OCI-LY1 (cell line): ENCODE measurements around the gene RBP3.

ENCODE experiments used
- H2AFZ ChIP-seq: fragments of 200-600 bp; sonication (generic), shearing (Covaris generic); 2 replicates; pipeline ENCODE4 v1.6.0; 2014; ENCODE audit warnings: antibody characterized with exemption, mild to moderate bottlenecking, low read length
- H3F3A ChIP-seq: fragments of 200-600 bp; sonication (generic), shearing (Covaris generic); 2 replicates; pipeline ENCODE4 v1.6.0; 2014; ENCODE audit warnings: mild to moderate bottlenecking, antibody characterized with exemption, low read length, moderate library complexity; ENCODE audit not compliant: insufficient read depth
- H3K27ac ChIP-seq: fragments of 200-600 bp; sonication (generic); 2 replicates; pipeline ENCODE4 v1.5.1; 2014; ENCODE audit warnings: low read length, mixed run types, mild to moderate bottlenecking, low read depth; ENCODE audit not compliant: poor library complexity, severe bottlenecking
- H3K27me3 ChIP-seq: fragments of 200-600 bp; sonication (generic); 2 replicates; pipeline ENCODE4 v1.6.0; 2014; ENCODE audit warnings: antibody characterized with exemption, mild to moderate bottlenecking, low read length, moderate library complexity; ENCODE audit not compliant: insufficient read depth
- H3K36me3 ChIP-seq: fragments of 200-600 bp; sonication (generic); 2 replicates; pipeline ENCODE4 v1.6.1; 2014; ENCODE audit warnings: mild to moderate bottlenecking, antibody characterized with exemption, low read length, moderate library complexity, mixed read lengths; ENCODE audit not compliant: insufficient read depth
- H3K4me1 ChIP-seq: fragments of 200-600 bp; sonication (generic); 2 replicates; pipeline ENCODE4 v1.5.1; 2014; ENCODE audit warnings: mild to moderate bottlenecking, low read length, moderate library complexity; ENCODE audit not compliant: insufficient read depth, severe bottlenecking
- H3K4me2 ChIP-seq: fragments of 200-600 bp; sonication (generic), shearing (Covaris generic); 2 replicates; pipeline ENCODE4 v1.6.1; 2014; ENCODE audit warnings: low read length
- H3K4me3 ChIP-seq: fragments of 200-600 bp; sonication (generic); 2 replicates; pipeline ENCODE4 v1.5.1; 2014; ENCODE audit warnings: low read length, low read depth, mild to moderate bottlenecking, mixed read lengths; ENCODE audit not compliant: poor library complexity, severe bottlenecking
- H3K79me2 ChIP-seq: fragments of 200-600 bp; shearing (Covaris generic); 2 replicates; pipeline ENCODE4 v1.6.1; 2016; ENCODE audit warnings: mixed run types, low read length, mixed read lengths; ENCODE audit not compliant: insufficient read depth
- H3K9ac ChIP-seq: fragments of 200-600 bp; sonication (generic), shearing (Covaris generic); 2 replicates; pipeline ENCODE4 v1.6.1; 2014; ENCODE audit warnings: mild to moderate bottlenecking, low read length, mixed read lengths
- H3K9me2 ChIP-seq: fragments of 200-600 bp; sonication (generic), shearing (Covaris generic); 2 replicates; pipeline ENCODE4 v1.6.1; 2014; ENCODE audit warnings: low read depth, mild to moderate bottlenecking, low read length, mixed read lengths
- H3K9me3 ChIP-seq: fragments of 200-600 bp; shearing (Covaris generic); 2 replicates; pipeline ENCODE4 v1.6.1; 2014; ENCODE audit warnings: low read length, mixed read lengths
- H4K20me1 ChIP-seq: fragments of 200-600 bp; sonication (generic), shearing (Covaris generic); 2 replicates; pipeline ENCODE4 v1.6.0; 2016; ENCODE audit warnings: mild to moderate bottlenecking, low read length; ENCODE audit not compliant: insufficient read depth
- EZH2 ChIP-seq: fragments of 200-600 bp; sonication (generic), shearing (Covaris generic); IDR thresholded peaks from 2 replicates; pipeline ENCODE4 v1.8.0; 2017; ENCODE audit warnings: borderline replicate concordance, mixed run types, mild to moderate bottlenecking, antibody characterized with exemption, low read length, moderate library complexity, mixed read lengths
- TF ChIP-seq, protein P1 (sequence below): fragments of 200-600 bp; sonication (generic), shearing (Covaris generic); IDR thresholded peaks from 2 replicates; pipeline ENCODE4 v1.5.1; 2017; ENCODE audit warnings: mild to moderate bottlenecking, antibody characterized with exemption, low read length, moderate library complexity, mixed read lengths

RBP3 gene

GRCh38 chr10:47319784-47320183 lies 28.4 kb upstream of the RBP3 start:
- Histone ChIP-seq H3K36me3 (no peaks in the 10 kb centered on the region), H3K27ac (no peak overlapping the region), H3K9me3 (no peaks in the 10 kb centered on the region), H3K79me2 (no peaks in the 10 kb centered on the region), H3K27me3 (no peaks in the 10 kb centered on the region), H3K9me2 (no peaks in the 10 kb centered on the region), H3F3A (no peaks in the 10 kb centered on the region), H3K4me2 (no peak overlapping the region), H3K4me1 (no peaks in the 10 kb centered on the region), H3K9ac (no peak overlapping the region), H3K4me3 (no peak overlapping the region), H2AFZ (no peak overlapping the region), H4K20me1 (no peaks in the 10 kb centered on the region)
- no peak for TF ChIP-seq EZH2
- TF ChIP-seq, protein P1, sequence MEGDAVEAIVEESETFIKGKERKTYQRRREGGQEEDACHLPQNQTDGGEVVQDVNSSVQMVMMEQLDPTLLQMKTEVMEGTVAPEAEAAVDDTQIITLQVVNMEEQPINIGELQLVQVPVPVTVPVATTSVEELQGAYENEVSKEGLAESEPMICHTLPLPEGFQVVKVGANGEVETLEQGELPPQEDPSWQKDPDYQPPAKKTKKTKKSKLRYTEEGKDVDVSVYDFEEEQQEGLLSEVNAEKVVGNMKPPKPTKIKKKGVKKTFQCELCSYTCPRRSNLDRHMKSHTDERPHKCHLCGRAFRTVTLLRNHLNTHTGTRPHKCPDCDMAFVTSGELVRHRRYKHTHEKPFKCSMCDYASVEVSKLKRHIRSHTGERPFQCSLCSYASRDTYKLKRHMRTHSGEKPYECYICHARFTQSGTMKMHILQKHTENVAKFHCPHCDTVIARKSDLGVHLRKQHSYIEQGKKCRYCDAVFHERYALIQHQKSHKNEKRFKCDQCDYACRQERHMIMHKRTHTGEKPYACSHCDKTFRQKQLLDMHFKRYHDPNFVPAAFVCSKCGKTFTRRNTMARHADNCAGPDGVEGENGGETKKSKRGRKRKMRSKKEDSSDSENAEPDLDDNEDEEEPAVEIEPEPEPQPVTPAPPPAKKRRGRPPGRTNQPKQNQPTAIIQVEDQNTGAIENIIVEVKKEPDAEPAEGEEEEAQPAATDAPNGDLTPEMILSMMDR: no peak

GRCh38 chr10:47320812-47321211 lies 27.4 kb upstream of the RBP3 start:
- no peak overlapping the region for H3K4me2 ChIP-seq
- no peaks in the 10 kb centered on the region for H3K9me3 ChIP-seq
- H3K4me3 ChIP-seq: no peak overlapping the region
- no peaks in the 10 kb centered on the region for H4K20me1 ChIP-seq
- no peak overlapping the region for H3K9ac ChIP-seq
- no peaks in the 10 kb centered on the region for H3K27me3 ChIP-seq
- H3K4me1 ChIP-seq: no peaks in the 10 kb centered on the region
- H3F3A ChIP-seq: no peaks in the 10 kb centered on the region
- H3K9me2 ChIP-seq: no peaks in the 10 kb centered on the region
- no peak overlapping the region for H3K27ac ChIP-seq
- no peak overlapping the region for H2AFZ ChIP-seq
- TF ChIP-seq EZH2: no peak
- TF ChIP-seq, protein P1: no peak
- no peaks in the 10 kb centered on the region for H3K79me2 ChIP-seq
- H3K36me3 ChIP-seq: no peaks in the 10 kb centered on the region

DNA sequence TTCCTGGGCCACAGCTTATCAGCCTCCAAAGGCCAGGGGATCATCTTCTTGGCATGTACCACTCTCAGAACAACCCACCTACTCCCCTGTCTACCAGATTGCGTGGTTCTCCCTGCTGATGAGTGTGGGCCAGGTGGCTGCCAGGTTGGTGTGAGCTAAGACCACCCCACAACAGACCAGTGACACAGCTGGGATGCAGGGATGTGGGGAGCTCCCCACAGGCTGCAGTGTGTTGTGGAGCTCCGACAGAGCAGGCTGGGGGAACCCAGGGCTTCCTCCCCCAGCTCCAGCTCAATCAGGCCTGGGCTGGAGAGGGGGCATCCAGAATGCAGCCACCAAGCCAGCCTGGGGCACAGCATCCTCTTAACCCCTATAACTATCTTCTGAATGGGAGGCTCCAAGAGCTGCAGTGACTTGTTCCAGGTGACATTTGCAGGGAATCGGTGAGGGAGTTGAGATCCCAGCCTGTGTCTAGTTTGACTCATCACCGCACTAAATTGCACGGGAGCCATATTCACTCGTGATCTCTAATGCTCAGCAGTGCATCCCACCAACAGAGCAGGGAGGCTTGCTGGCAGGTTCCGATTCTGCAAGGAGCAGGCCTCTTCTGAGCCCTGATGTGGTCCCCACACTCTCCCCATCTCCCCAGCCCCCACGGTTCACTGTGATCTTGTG lies 26.5 kb upstream of the RBP3 start:
- Histone ChIP-seq H3K9me2 (no peaks in the 10 kb centered on the region), H3F3A (no peaks in the 10 kb centered on the region), H3K79me2 (no peaks in the 10 kb centered on the region), H3K27me3 (no peaks in the 10 kb centered on the region), H2AFZ (no peak overlapping the region), H3K9me3 (no peaks in the 10 kb centered on the region), H3K4me2 (no peak overlapping the region), H3K27ac (no peak overlapping the region), H3K4me1 (no peaks in the 10 kb centered on the region), H3K9ac (no peak overlapping the region), H3K36me3 (no peaks in the 10 kb centered on the region), H4K20me1 (no peaks in the 10 kb centered on the region), H3K4me3 (no peak overlapping the region)
- TF ChIP-seq, protein P1: no peak
